ENCODE measurements around the gene GPR171.
"Not testable (repeated sequence)": the region's sequence is repeated elsewhere in the genome, so short reads cannot be mapped to it uniquely, and the experiment has no call there.

DNA sequence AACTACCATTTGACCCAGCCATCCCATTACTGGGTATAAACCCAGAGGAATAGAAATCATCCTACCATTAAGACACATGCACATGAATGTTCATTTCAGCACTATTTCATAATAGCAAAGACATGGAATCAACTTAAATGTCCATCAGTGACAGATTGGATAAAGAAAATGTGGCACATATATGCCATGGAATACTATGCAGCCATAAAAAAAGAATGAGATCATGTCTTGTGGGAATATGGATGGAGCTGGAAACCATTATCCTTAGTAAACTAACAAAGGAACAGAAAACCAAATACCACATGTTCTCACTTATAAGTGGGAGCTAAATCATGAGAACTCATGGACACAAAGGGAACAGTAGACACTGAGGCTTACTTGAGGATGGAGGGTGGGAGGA is 29.4 kb upstream of the GPR171 start:
- TF ChIP-seq, protein P1, sequence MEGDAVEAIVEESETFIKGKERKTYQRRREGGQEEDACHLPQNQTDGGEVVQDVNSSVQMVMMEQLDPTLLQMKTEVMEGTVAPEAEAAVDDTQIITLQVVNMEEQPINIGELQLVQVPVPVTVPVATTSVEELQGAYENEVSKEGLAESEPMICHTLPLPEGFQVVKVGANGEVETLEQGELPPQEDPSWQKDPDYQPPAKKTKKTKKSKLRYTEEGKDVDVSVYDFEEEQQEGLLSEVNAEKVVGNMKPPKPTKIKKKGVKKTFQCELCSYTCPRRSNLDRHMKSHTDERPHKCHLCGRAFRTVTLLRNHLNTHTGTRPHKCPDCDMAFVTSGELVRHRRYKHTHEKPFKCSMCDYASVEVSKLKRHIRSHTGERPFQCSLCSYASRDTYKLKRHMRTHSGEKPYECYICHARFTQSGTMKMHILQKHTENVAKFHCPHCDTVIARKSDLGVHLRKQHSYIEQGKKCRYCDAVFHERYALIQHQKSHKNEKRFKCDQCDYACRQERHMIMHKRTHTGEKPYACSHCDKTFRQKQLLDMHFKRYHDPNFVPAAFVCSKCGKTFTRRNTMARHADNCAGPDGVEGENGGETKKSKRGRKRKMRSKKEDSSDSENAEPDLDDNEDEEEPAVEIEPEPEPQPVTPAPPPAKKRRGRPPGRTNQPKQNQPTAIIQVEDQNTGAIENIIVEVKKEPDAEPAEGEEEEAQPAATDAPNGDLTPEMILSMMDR (IDR thresholded peaks at IDR 0.05) = not testable (repeated sequence)
- TF ChIP-seq POLR2A, POLR2AphosphoS5 (IDR thresholded peaks at IDR 0.05): not testable (repeated sequence)
